ENCODE data around the gene SEMA5B. TPM values are rescaled to one million over a fixed set of nuclear protein-coding genes. Genes with fewer than 3 reads are reported as not detected.

Gene SEMA5B
- total RNA-seq, 1 experiment from 2014 or later = 9.4 TPM

DNA sequence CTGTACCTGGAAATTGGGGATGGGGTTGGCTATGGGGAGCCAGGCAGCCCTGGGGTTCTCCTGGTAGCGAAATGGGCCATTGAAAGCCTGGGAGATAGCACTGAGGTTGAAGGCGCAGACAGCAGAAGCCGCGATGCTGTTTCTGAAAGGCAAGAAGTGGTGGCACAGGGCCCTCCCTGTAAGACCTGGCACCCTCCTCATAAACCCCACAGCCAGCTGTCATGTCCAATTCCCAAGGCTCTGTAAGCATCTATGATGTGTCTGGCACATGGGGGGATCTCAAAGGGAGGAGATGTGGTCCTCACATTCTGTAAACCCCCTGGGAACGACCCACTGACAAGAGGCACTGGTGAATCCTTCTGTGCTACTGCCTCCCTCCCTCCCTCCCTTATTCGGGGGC lies 104.0 kb downstream of the SEMA5B start:
- H2BK5ac ChIP-seq (ENCODE audit: insufficient read length, low read length) = no peak overlapping the region
- H3K14ac ChIP-seq (ENCODE audit: insufficient read depth, low read length) = no peak overlapping the region
- no peaks in the 10 kb centered on the region for H3K79me2 ChIP-seq (ENCODE audit: insufficient read depth, low read length)
- Mint-ChIP-seq H3K36me3 (ENCODE audit: insufficient read depth in 1 of 3, low read depth in 3 of 3) (no peaks in the 10 kb centered on the region), H3K27me3 (ENCODE audit: low read depth) (peaks cover 16% of the 10 kb centered on the region), H3K4me3 (no peak overlapping the region), H3K27ac (no peak overlapping the region), H3K9me3 (no peaks in the 10 kb centered on the region), H3K4me1 (peaks cover 2% of the 10 kb centered on the region in 2 experiments; a peak in 2 of 4 replicates)
- no peak overlapping the region for H3K4me2 ChIP-seq (ENCODE audit: insufficient read depth, insufficient read length, low read length)
- DNase-seq = no peak
- no peak overlapping the region for H3K18ac ChIP-seq (ENCODE audit: insufficient read length, low read depth, low read length)
- peaks cover 4% of the 10 kb centered on the region for H3K23me2 ChIP-seq (ENCODE audit: insufficient read length, low read depth, low read length, poor library complexity, severe bottlenecking)
- no peak overlapping the region for H4K91ac ChIP-seq (ENCODE audit: insufficient read length, low read depth, low read length)
- WGBS (ENCODE audit: extremely low coverage, insufficient read length, low lambda C conversion rate) = no CpG with 5 or more reads among the region's 6 CpGs
- H4K5ac ChIP-seq (ENCODE audit: insufficient read length, low read depth, low read length) = no peak overlapping the region
- H4K8ac ChIP-seq (replicated peaks; ENCODE audit: insufficient read length, low read depth, low read length) = no peak overlapping the region
- no peak overlapping the region for H2BK15ac ChIP-seq (ENCODE audit: low read depth, low read length)
- H3K4me1 ChIP-seq (ENCODE audit: insufficient read depth, low read length) = no peaks in the 10 kb centered on the region
- H3K27me3 ChIP-seq (ENCODE audit: insufficient read depth, low read length) = peaks cover 8% of the 10 kb centered on the region; the same call in 1 of the 2 replicates
- no peaks in the 10 kb centered on the region for H3K9me3 ChIP-seq (ENCODE audit: control insufficient read depth, low read depth, low read length)
- no peak overlapping the region for H3K56ac ChIP-seq (ENCODE audit: insufficient read length, low read depth, low read length)
- no peak overlapping the region for H2BK12ac ChIP-seq (ENCODE audit: insufficient read length, low read depth, low read length)
- no peaks in the 10 kb centered on the region for H4K20me1 ChIP-seq (ENCODE audit: control insufficient read depth, insufficient read depth, insufficient read length)
- no peak overlapping the region for H2AFZ ChIP-seq (ENCODE audit: low read length)
- H3K27ac ChIP-seq (ENCODE audit: insufficient read length, low read depth, low read length) = no peak overlapping the region
- H2BK120ac ChIP-seq (ENCODE audit: low read depth, low read length, poor library complexity, severe bottlenecking) = no peak overlapping the region
- H3T11ph ChIP-seq (ENCODE audit: low read length) = no peak overlapping the region
- H3K23ac ChIP-seq (ENCODE audit: insufficient read length, low read depth, low read length) = no peak overlapping the region
- H3K79me1 ChIP-seq (ENCODE audit: insufficient read depth, low read depth, low read length, poor library complexity, severe bottlenecking) = no peaks in the 10 kb centered on the region
- H3K9ac ChIP-seq (ENCODE audit: extremely low read depth, insufficient read length, low read length) = no peak overlapping the region
- H2BK20ac ChIP-seq (ENCODE audit: low read depth, low read length, poor library complexity, severe bottlenecking) = no peak overlapping the region
- H2AK5ac ChIP-seq (ENCODE audit: insufficient read length, low read length) = no peak overlapping the region
- no peak overlapping the region for H3K4ac ChIP-seq (ENCODE audit: low read depth, low read length)
- TF ChIP-seq, protein P1, sequence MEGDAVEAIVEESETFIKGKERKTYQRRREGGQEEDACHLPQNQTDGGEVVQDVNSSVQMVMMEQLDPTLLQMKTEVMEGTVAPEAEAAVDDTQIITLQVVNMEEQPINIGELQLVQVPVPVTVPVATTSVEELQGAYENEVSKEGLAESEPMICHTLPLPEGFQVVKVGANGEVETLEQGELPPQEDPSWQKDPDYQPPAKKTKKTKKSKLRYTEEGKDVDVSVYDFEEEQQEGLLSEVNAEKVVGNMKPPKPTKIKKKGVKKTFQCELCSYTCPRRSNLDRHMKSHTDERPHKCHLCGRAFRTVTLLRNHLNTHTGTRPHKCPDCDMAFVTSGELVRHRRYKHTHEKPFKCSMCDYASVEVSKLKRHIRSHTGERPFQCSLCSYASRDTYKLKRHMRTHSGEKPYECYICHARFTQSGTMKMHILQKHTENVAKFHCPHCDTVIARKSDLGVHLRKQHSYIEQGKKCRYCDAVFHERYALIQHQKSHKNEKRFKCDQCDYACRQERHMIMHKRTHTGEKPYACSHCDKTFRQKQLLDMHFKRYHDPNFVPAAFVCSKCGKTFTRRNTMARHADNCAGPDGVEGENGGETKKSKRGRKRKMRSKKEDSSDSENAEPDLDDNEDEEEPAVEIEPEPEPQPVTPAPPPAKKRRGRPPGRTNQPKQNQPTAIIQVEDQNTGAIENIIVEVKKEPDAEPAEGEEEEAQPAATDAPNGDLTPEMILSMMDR (conservative IDR thresholded peaks at IDR 0.05) = no peak

Data from H9 (cell line).